ENCODE measurements around the gene ADISSP. TPM values are rescaled to one million over a fixed set of nuclear protein-coding genes. Genes with fewer than 3 reads are reported as not detected.

Gene ADISSP
- polyA plus RNA-seq, 3 donors, result 59.6 to 78.5 (median 68.5) TPM

GRCh38 chr20:3740615-3741301, 26.8 kb downstream of the ADISSP start:
- Histone ChIP-seq H3K4me3 (replicated peaks in 1 of 3; ENCODE audit: low read depth in 2 of 3, low read length in 3 of 3) (no peak overlapping the region), H3K27me3 (ENCODE audit: control insufficient read depth in 2 of 2, insufficient read depth in 2 of 2, low read length in 2 of 2) (no peaks in the 10 kb centered on the region), H4K20me1 (ENCODE audit: insufficient read depth, low read length) (no peaks in the 10 kb centered on the region), H3K9me3 (replicated peaks in 1 of 2; ENCODE audit: control insufficient read depth in 1 of 2, insufficient read depth in 1 of 2, low read length in 2 of 2) (no peaks in the 10 kb centered on the region), H3K4me1 (ENCODE audit: control insufficient read depth in 1 of 2, insufficient read depth in 2 of 2, low read length in 2 of 2) (peaks cover 6 to 13% of the 10 kb centered on the region in 2 donors), H3K4me2 (replicated peaks; ENCODE audit: extremely low read depth, low read length, poor library complexity, severe bottlenecking) (no peak overlapping the region), H3K36me3 (replicated peaks in 1 of 2; ENCODE audit: control insufficient read depth in 1 of 2, insufficient read depth in 2 of 2, low read length in 2 of 2) (no peaks in the 10 kb centered on the region), H3K79me2 (ENCODE audit: insufficient read depth, low read length) (no peaks in the 10 kb centered on the region), H3K9ac (ENCODE audit: insufficient read depth, low read length, poor library complexity, severe bottlenecking) (no peak overlapping the region), H3K27ac (ENCODE audit: low read depth in 1 of 2, low read length in 2 of 2) (no peak overlapping the region), H2AFZ (ENCODE audit: insufficient read depth, low read depth, low read length, poor library complexity, severe bottlenecking) (no peak overlapping the region)
- Mint-ChIP-seq H3K27ac (no peak overlapping the region), H3K27me3 (ENCODE audit: low read depth in 3 of 3) (peaks cover 6 to 18% (median 15%) of the 10 kb centered on the region in 3 donors), H3K4me3 (no peak overlapping the region), H3K4me1 (peaks cover 9% of the 10 kb centered on the region), H3K9me3 (peaks cover 0 to 3% (median 0%) of the 10 kb centered on the region in 7 donors), H3K36me3 (no peaks in the 10 kb centered on the region)
- no peak for DNase-seq
- WGBS (ENCODE audit: insufficient coverage), result 100% methylated on average over 4 of the region's 15 CpGs
- no peak for TF ChIP-seq CTCF (IDR thresholded peaks at IDR 0.05)
- intact Hi-C loops (cut with micrococcal nuclease), result no loop called here

GRCh38 chr20:3739926-3740451, 27.6 kb downstream of the ADISSP start:
- H3K4me3 ChIP-seq (replicated peaks in 1 of 3; ENCODE audit: low read depth in 2 of 3, low read length in 3 of 3), result no peak overlapping the region
- Mint-ChIP-seq H3K4me3 (no peak overlapping the region), H3K9me3 (peaks cover 0 to 3% (median 0%) of the 10 kb centered on the region in 7 donors), H3K36me3 (no peaks in the 10 kb centered on the region), H3K4me1 (peaks cover 8% of the 10 kb centered on the region), H3K27me3 (ENCODE audit: low read depth in 3 of 3) (peaks cover 8 to 19% (median 13%) of the 10 kb centered on the region in 3 donors), H3K27ac (no peak overlapping the region)
- no peaks in the 10 kb centered on the region for H3K27me3 ChIP-seq (ENCODE audit: control insufficient read depth in 2 of 2, insufficient read depth in 2 of 2, low read length in 2 of 2)
- H3K36me3 ChIP-seq (replicated peaks in 1 of 2; ENCODE audit: control insufficient read depth in 1 of 2, insufficient read depth in 2 of 2, low read length in 2 of 2), result no peaks in the 10 kb centered on the region
- intact Hi-C loops (cut with micrococcal nuclease), result no loop called here
- peaks cover 3 to 8% of the 10 kb centered on the region in 2 donors for H3K4me1 ChIP-seq (ENCODE audit: control insufficient read depth in 1 of 2, insufficient read depth in 2 of 2, low read length in 2 of 2)
- TF ChIP-seq CTCF (IDR thresholded peaks at IDR 0.05), result no peak
- no peak overlapping the region for H3K4me2 ChIP-seq (replicated peaks; ENCODE audit: extremely low read depth, low read length, poor library complexity, severe bottlenecking)
- DNase-seq, result no peak
- no peaks in the 10 kb centered on the region for H3K79me2 ChIP-seq (ENCODE audit: insufficient read depth, low read length)
- no peak overlapping the region for H3K27ac ChIP-seq (ENCODE audit: low read depth in 1 of 2, low read length in 2 of 2)
- WGBS (ENCODE audit: insufficient coverage), result 71% methylated on average over 1 of the region's 7 CpGs
- no peaks in the 10 kb centered on the region for H3K9me3 ChIP-seq (replicated peaks in 1 of 2; ENCODE audit: control insufficient read depth in 1 of 2, insufficient read depth in 1 of 2, low read length in 2 of 2)
- H2AFZ ChIP-seq (ENCODE audit: insufficient read depth, low read depth, low read length, poor library complexity, severe bottlenecking), result no peak overlapping the region
- H4K20me1 ChIP-seq (ENCODE audit: insufficient read depth, low read length), result no peaks in the 10 kb centered on the region
- no peak overlapping the region for H3K9ac ChIP-seq (ENCODE audit: insufficient read depth, low read length, poor library complexity, severe bottlenecking)

Data from CD14-positive monocyte (primary cell).